Common myeloid progenitor, CD34-positive (primary cell): ENCODE measurements around the gene SIRT2.

Source experiments
- CTCF ChIA-PET: fragments of 350-600 bp; sonication (Branson Sonifier 250); formaldehyde crosslinking; loops from one replicate; lab custom pipeline; 2021; ENCODE audit warnings: antibody characterized with exemption; lab: Charles Lee
- POLR2A ChIA-PET: fragments of 350-600 bp; sonication (Branson Sonifier 250); formaldehyde crosslinking; loops from one replicate; lab custom pipeline; 2021; ENCODE audit warnings: antibody characterized with exemption; lab: Charles Lee
- DNase-seq, 3 donors: peaks; one replicate each; pipeline versions ENCODE4 v3.0.0 to v3.0.0-alpha.2; 2013
- H3K27ac ChIP-seq, 2 experiments: 1 replicate in 1 of 2; 2 replicates in 1 of 2; pipeline ENCODE4 v1.7.0; 2013; ENCODE audit warnings: inconsistent platforms in 2 of 2, low read length in 2 of 2, mild to moderate bottlenecking in 2 of 2, low read depth in 1 of 2, moderate library complexity in 1 of 2; ENCODE audit not compliant: severe bottlenecking in 2 of 2, insufficient read depth in 1 of 2, poor library complexity in 1 of 2
- H3K27me3 ChIP-seq, 5 experiments: replicated peaks in 2 of 5; 1 replicate in 3 of 5; 2 replicates in 2 of 5; pipeline versions ENCODE4 v1.6.1 to v1.7.0; 2013; ENCODE audit warnings: low read length in 4 of 5, mild to moderate bottlenecking in 2 of 5, moderate library complexity in 2 of 5, inconsistent platforms in 1 of 5; ENCODE audit not compliant: insufficient read depth in 5 of 5, control insufficient read depth in 4 of 5
- H3K36me3 ChIP-seq, 4 experiments: 1 replicate in 2 of 4; 2 replicates in 2 of 4; pipeline versions ENCODE4 v1.6.1 to v1.7.0; 2013; ENCODE audit warnings: low read length in 3 of 4, control low read depth in 1 of 4, mild to moderate bottlenecking in 1 of 4; ENCODE audit not compliant: control insufficient read depth in 4 of 4, insufficient read depth in 4 of 4
- H3K4me1 ChIP-seq, 4 experiments: 1 replicate in 3 of 4; 2 replicates in 1 of 4; pipeline versions ENCODE4 v1.6.1 to v1.7.1; 2013; ENCODE audit warnings: low read length in 3 of 4, mild to moderate bottlenecking in 3 of 4, control low read depth in 1 of 4, inconsistent platforms in 1 of 4, moderate library complexity in 1 of 4; ENCODE audit not compliant: control insufficient read depth in 4 of 4, insufficient read depth in 4 of 4; ENCODE audit errors: control extremely low read depth in 1 of 4
- H3K4me3 ChIP-seq, 7 experiments: 1 replicate in 4 of 7; 2 replicates in 3 of 7; pipeline versions ENCODE4 v1.5.1 to v1.7.0; 2013; ENCODE audit warnings: mild to moderate bottlenecking in 7 of 7, low read length in 6 of 7, moderate library complexity in 6 of 7, inconsistent platforms in 2 of 7, low read depth in 2 of 7, control low read depth in 1 of 7; ENCODE audit not compliant: insufficient read depth in 4 of 7, control insufficient read depth in 1 of 7; ENCODE audit errors: extremely low read depth in 1 of 7
- H3K9me3 ChIP-seq, 5 experiments: 1 replicate in 4 of 5; 2 replicates in 1 of 5; pipeline versions ENCODE4 v1.6.1 to v1.7.1; 2013; ENCODE audit warnings: low read length in 4 of 5, mild to moderate bottlenecking in 2 of 5, inconsistent platforms in 1 of 5, low read depth in 1 of 5, moderate library complexity in 1 of 5; ENCODE audit not compliant: control insufficient read depth in 4 of 5, insufficient read depth in 2 of 5; ENCODE audit errors: control extremely low read depth in 1 of 5
- WGBS: methylation state at CpG from one replicate; pipeline ENCODE4 v1.1.5; 2013; ENCODE audit not compliant: insufficient coverage; 5-methylcytosine and 5-hydroxymethylcytosine counted together

The SIRT2 gene

GRCh38 chr19:38905620-38906019 lies 6.2 kb upstream of the SIRT2 start:
- ChIA-PET CTCF (interaction anchor here (0.7 to 1.1 kb wide), 4 partner anchors 9 to 36 kb away, joined by 3 read pairs; no protein-coding TSS in a partner anchor), POLR2A (no interaction called here)
- H3K27ac ChIP-seq = no peak overlapping the region
- no peak for DNase-seq
- H3K36me3 ChIP-seq = peaks cover 2 to 47% (median 30%) of the 10 kb centered on the region in 4 experiments
- H3K4me3 ChIP-seq = no peak overlapping the region
- H3K4me1 ChIP-seq = peaks cover 0 to 6% (median 0%) of the 10 kb centered on the region in 4 experiments
- 100% methylated on average over 4 of the region's 4 CpGs for WGBS
- no peaks in the 10 kb centered on the region for H3K9me3 ChIP-seq
- no peaks in the 10 kb centered on the region for H3K27me3 ChIP-seq

- CTCF ChIA-PET = interaction anchor here (0.9 to 1.1 kb wide), 2 partner anchors 10 to 35 kb away, joined by 3 read pairs; no protein-coding TSS in a partner anchor
- H3K4me3 ChIP-seq = no peak overlapping the region
- H3K4me1 ChIP-seq = peaks cover 0 to 12% (median 2%) of the 10 kb centered on the region in 4 experiments
- WGBS = 94% methylated on average over 23 of the region's 35 CpGs
- no peaks in the 10 kb centered on the region for H3K9me3 ChIP-seq
- no peak for DNase-seq
- H3K27ac ChIP-seq = no peak overlapping the region
- POLR2A ChIA-PET = no interaction called here
- no peaks in the 10 kb centered on the region for H3K27me3 ChIP-seq
- H3K36me3 ChIP-seq = peaks cover 2 to 44% (median 30%) of the 10 kb centered on the region in 4 experiments
These were observed 5.4 kb upstream of the SIRT2 start for GRCh38 chr19:38904581-38905539.

GRCh38 chr19:38901683-38902082 lies 2.3 kb upstream of the SIRT2 start:
- H3K27me3 ChIP-seq = no peaks in the 10 kb centered on the region
- 100% methylated on average over 1 of the region's 1 CpG for WGBS
- POLR2A ChIA-PET = no interaction called here
- peaks cover 0 to 23% (median 15%) of the 10 kb centered on the region in 4 experiments for H3K4me1 ChIP-seq
- DNase-seq = no peak
- H3K4me3 ChIP-seq = no peak overlapping the region
- peak overlapping the region in 1 of 2 experiments; percentile 96 for H3K27ac ChIP-seq
- CTCF ChIA-PET = interaction anchor here (1.1 to 1.2 kb wide), 2 partner anchors 10 to 51 kb away, joined by 3 read pairs; partner anchors contain the start of gene CCER2
- no peaks in the 10 kb centered on the region for H3K9me3 ChIP-seq
- peaks cover 2 to 22% (median 16%) of the 10 kb centered on the region in 4 experiments for H3K36me3 ChIP-seq

GRCh38 chr19:38900743-38901190 lies 1.3 kb upstream of the SIRT2 start:
- no peaks in the 10 kb centered on the region for H3K9me3 ChIP-seq
- no peaks in the 10 kb centered on the region for H3K27me3 ChIP-seq
- peaks cover 2 to 18% (median 14%) of the 10 kb centered on the region in 4 experiments for H3K36me3 ChIP-seq
- peak overlapping the region in 6 of 7 experiments; percentile 4 to 95 (median 84) for H3K4me3 ChIP-seq
- WGBS = 33% methylated on average over 1 of the region's 3 CpGs
- ChIA-PET POLR2A (interaction anchor here (0.6 to 0.7 kb wide), 2 partner anchors 26 to 52 kb away, joined by 3 to 8 read pairs; no protein-coding TSS in a partner anchor), CTCF (interaction anchor here (0.9 to 1.4 kb wide), 5 partner anchors 11 to 54 kb away, joined by 3 read pairs; partner anchors contain the start of genes CCER2, MRPS12 and SARS2)
- DNase-seq = no peak
- peaks cover 0 to 23% (median 15%) of the 10 kb centered on the region in 4 experiments for H3K4me1 ChIP-seq
- H3K27ac ChIP-seq = peak overlapping the region; percentile 88 to 96

- Histone ChIP-seq H3K9me3 (no peaks in the 10 kb centered on the region), H3K27ac (peak overlapping the region; percentile 88 to 96), H3K36me3 (peaks cover 2 to 13% (median 9%) of the 10 kb centered on the region in 4 experiments), H3K4me1 (peaks cover 0 to 26% (median 18%) of the 10 kb centered on the region in 4 experiments), H3K27me3 (no peaks in the 10 kb centered on the region), H3K4me3 (peak overlapping the region; percentile 60 to 95 (median 82))
- peak in 1 of 3 donors; percentile 30 for DNase-seq
- POLR2A ChIA-PET = interaction anchor here (0.6 to 1.1 kb wide), 5 partner anchors 27 to 170 kb away, joined by 3 to 5 read pairs (median 3); partner anchors contain the start of gene ECH1
- CTCF ChIA-PET = interaction anchor here (0.6 to 1.4 kb wide), 6 partner anchors 12 to 53 kb away, joined by 3 read pairs; partner anchors contain the start of genes CCER2, MRPS12 and SARS2
- WGBS = 0% methylated on average over 7 of the region's 8 CpGs
These were observed 798 bp upstream of the SIRT2 start for GRCh38 chr19:38900202-38900629.

GRCh38 chr19:38898788-38899446 lies 501 bp downstream of the SIRT2 start:
- Histone ChIP-seq H3K27ac (peak overlapping the region; percentile 64 to 96), H3K9me3 (no peaks in the 10 kb centered on the region), H3K4me3 (peak overlapping the region; percentile 50 to 95 (median 83)), H3K4me1 (peaks cover 0 to 32% (median 25%) of the 10 kb centered on the region in 4 experiments), H3K36me3 (no peaks in the 10 kb centered on the region), H3K27me3 (no peaks in the 10 kb centered on the region)
- CTCF ChIA-PET = no interaction called here
- WGBS = 4% methylated on average over 21 of the region's 25 CpGs
- POLR2A ChIA-PET = interaction anchor here (1.1 kb wide), 1 partner anchor 50 kb away, joined by 3 read pairs; no protein-coding TSS in a partner anchor
- DNase-seq = no peak
